Measurements from ENCODE around the gene THRAP3. TPM values are rescaled to one million over a fixed set of nuclear protein-coding genes. Genes with fewer than 3 reads are reported as not detected.
"Not testable (repeated sequence)": the region's sequence is repeated elsewhere in the genome, so short reads cannot be mapped to it uniquely, and the experiment has no call there.

THRAP3 gene
- total RNA-seq, 2 experiments from 2014 or later, result 128 to 133 TPM

- no peak for DNase-seq
- Mint-ChIP-seq H3K36me3 (ENCODE audit: low read depth) (no peaks in the 10 kb centered on the region), H3K27me3 (no peaks in the 10 kb centered on the region), H3K9me3 (no peaks in the 10 kb centered on the region), H3K4me3 (no peak overlapping the region), H3K27ac (no peak overlapping the region), H3K4me1 (peaks cover 4% of the 10 kb centered on the region)
- CTCF ChIA-PET, result no interaction called here
- POLR2A ChIA-PET, result no interaction called here
Observed at GRCh38 chr1:36217670-36218069, 6.6 kb upstream of the THRAP3 start.

- H3K4me3 Mint-ChIP-seq, CTCF ChIA-PET, H3K9me3 Mint-ChIP-seq, H3K27ac Mint-ChIP-seq, H3K27me3 Mint-ChIP-seq: not testable (repeated sequence)
- POLR2A ChIA-PET, result interaction anchor here (0.8 to 4.5 kb wide), 3 partner anchors 16 to 60 kb away, joined by 3 to 72 read pairs (median 26); no protein-coding TSS in a partner anchor
- Mint-ChIP-seq H3K36me3 (ENCODE audit: low read depth) (peaks cover 21% of the 10 kb centered on the region), H3K4me1 (peaks cover 25% of the 10 kb centered on the region)
- DNase-seq, result peak; percentile 17
Observed at GRCh38 chr1:36221901-36222300, 2.3 kb upstream of the THRAP3 start.

- ChIA-PET POLR2A (interaction anchor here (0.7 to 4.5 kb wide), 25 partner anchors 9 to 1256 kb away, joined by 3 to 72 read pairs (median 6); partner anchors contain the start of genes CLSPN, LSM10, MAP7D1 and SH3D21), CTCF (interaction anchor here (0.7 to 3.8 kb wide), 8 partner anchors 21 to 146 kb away, joined by 3 to 46 read pairs (median 4); partner anchors contain the start of gene TRAPPC3)
- Mint-ChIP-seq H3K36me3 (ENCODE audit: low read depth) (peaks cover 27% of the 10 kb centered on the region), H3K4me1 (peaks cover 29% of the 10 kb centered on the region), H3K4me3 (peak overlapping the region; percentile 94), H3K9me3 (no peaks in the 10 kb centered on the region), H3K27ac (peak overlapping the region; percentile 99), H3K27me3 (no peaks in the 10 kb centered on the region)
- no peak for DNase-seq
Observed at GRCh38 chr1:36222481-36223380, 1.5 kb upstream of the THRAP3 start.

GRCh38 chr1:36223381-36223995 lies 755 bp upstream of the THRAP3 start:
- H3K4me3 Mint-ChIP-seq, result peak overlapping the region; percentile 94
- ChIA-PET CTCF (interaction anchor here (0.6 to 3.8 kb wide), 14 partner anchors 11 to 248 kb away, joined by 3 to 46 read pairs (median 4); partner anchors contain the start of genes EVA1B and TRAPPC3), POLR2A (interaction anchor here (0.6 to 4.5 kb wide), 40 partner anchors 10 to 1255 kb away, joined by 3 to 72 read pairs (median 4); partner anchors contain the start of genes CLSPN, EVA1B, LSM10 and MAP7D1)
- peak; percentile 47 for DNase-seq
- no peaks in the 10 kb centered on the region for H3K27me3 Mint-ChIP-seq
- peak overlapping the region; percentile 99 for H3K27ac Mint-ChIP-seq
- peaks cover 27% of the 10 kb centered on the region for H3K36me3 Mint-ChIP-seq (ENCODE audit: low read depth)
- no peaks in the 10 kb centered on the region for H3K9me3 Mint-ChIP-seq
- H3K4me1 Mint-ChIP-seq, result peaks cover 32% of the 10 kb centered on the region

- H3K9me3 Mint-ChIP-seq, result no peaks in the 10 kb centered on the region
- H3K4me1 Mint-ChIP-seq, result peaks cover 32% of the 10 kb centered on the region
- H3K36me3 Mint-ChIP-seq (ENCODE audit: low read depth), result peaks cover 34% of the 10 kb centered on the region
- ChIA-PET POLR2A (interaction anchor here (0.6 to 4.5 kb wide), 38 partner anchors 9 to 1250 kb away, joined by 3 to 72 read pairs (median 4); partner anchors contain the start of genes ADPRS, CLSPN, EVA1B and LSM10), CTCF (interaction anchor here (0.6 to 3.8 kb wide), 16 partner anchors 10 to 195 kb away, joined by 3 to 46 read pairs (median 4); partner anchors contain the start of genes EVA1B, SH3D21 and TRAPPC3)
- DNase-seq, result no peak
- H3K4me3 Mint-ChIP-seq, result peak overlapping the region; percentile 94
- peak overlapping the region; percentile 99 for H3K27ac Mint-ChIP-seq
- H3K27me3 Mint-ChIP-seq, result no peaks in the 10 kb centered on the region
Observed at GRCh38 chr1:36224537-36225282, 467 bp downstream of the THRAP3 start.

GRCh38 chr1:36225283-36225899 lies 1.1 kb downstream of the THRAP3 start:
- H3K4me1 Mint-ChIP-seq, result peaks cover 32% of the 10 kb centered on the region
- CTCF ChIA-PET, result interaction anchor here (0.8 to 3.8 kb wide), 9 partner anchors 9 to 195 kb away, joined by 3 to 46 read pairs (median 4); partner anchors contain the start of genes SH3D21 and TRAPPC3
- H3K27me3 Mint-ChIP-seq, result no peaks in the 10 kb centered on the region
- no peaks in the 10 kb centered on the region for H3K9me3 Mint-ChIP-seq
- no peak for DNase-seq
- peaks cover 35% of the 10 kb centered on the region for H3K36me3 Mint-ChIP-seq (ENCODE audit: low read depth)
- H3K4me3 Mint-ChIP-seq, result peak overlapping the region; percentile 94
- POLR2A ChIA-PET, result interaction anchor here (1.2 to 4.5 kb wide), 17 partner anchors 9 to 456 kb away, joined by 3 to 72 read pairs (median 12); partner anchors contain the start of genes ADPRS, CLSPN, EVA1B and MAP7D1
- H3K27ac Mint-ChIP-seq, result peak overlapping the region; percentile 99

GRCh38 chr1:36230279-36230678 lies 6.0 kb downstream of the THRAP3 start:
- H3K27ac Mint-ChIP-seq, H3K9me3 Mint-ChIP-seq, H3K4me3 Mint-ChIP-seq, POLR2A ChIA-PET, CTCF ChIA-PET, H3K27me3 Mint-ChIP-seq, DNase-seq: not testable (repeated sequence)
- Mint-ChIP-seq H3K4me1 (peaks cover 44% of the 10 kb centered on the region), H3K36me3 (ENCODE audit: low read depth) (peaks cover 56% of the 10 kb centered on the region)

- Mint-ChIP-seq H3K27ac (no peak overlapping the region), H3K4me3 (no peak overlapping the region), H3K9me3 (no peaks in the 10 kb centered on the region), H3K27me3 (no peaks in the 10 kb centered on the region), H3K36me3 (ENCODE audit: low read depth) (peaks cover 49% of the 10 kb centered on the region), H3K4me1 (peaks cover 38% of the 10 kb centered on the region)
- DNase-seq, result no peak
- POLR2A ChIA-PET, result interaction anchor here (0.6 kb wide), 1 partner anchor 178 kb away, joined by 3 read pairs; no protein-coding TSS in a partner anchor
- CTCF ChIA-PET, result no interaction called here
Observed at GRCh38 chr1:36231191-36231590, 6.9 kb downstream of the THRAP3 start.

GRCh38 chr1:36232212-36233095 lies 8.2 kb downstream of the THRAP3 start:
- H3K36me3 Mint-ChIP-seq (ENCODE audit: low read depth), result peaks cover 45% of the 10 kb centered on the region
- H3K4me1 Mint-ChIP-seq, result peaks cover 33% of the 10 kb centered on the region
- H3K4me3 Mint-ChIP-seq, result no peak overlapping the region
- no peaks in the 10 kb centered on the region for H3K27me3 Mint-ChIP-seq
- ChIA-PET POLR2A (no interaction called here), CTCF (no interaction called here)
- no peak for DNase-seq
- no peak overlapping the region for H3K27ac Mint-ChIP-seq
- H3K9me3 Mint-ChIP-seq, result no peaks in the 10 kb centered on the region

GRCh38 chr1:36236302-36236701 lies 12.1 kb downstream of the THRAP3 start:
- Mint-ChIP-seq H3K9me3 (no peaks in the 10 kb centered on the region), H3K27me3 (no peaks in the 10 kb centered on the region), H3K27ac (peak overlapping the region; percentile 45), H3K36me3 (ENCODE audit: low read depth) (peaks cover 45% of the 10 kb centered on the region), H3K4me3 (no peak overlapping the region), H3K4me1 (peaks cover 28% of the 10 kb centered on the region)
- no peak for DNase-seq
- CTCF ChIA-PET, result interaction anchor here (1.1 to 1.2 kb wide), 2 partner anchors 11 to 86 kb away, joined by 3 read pairs; no protein-coding TSS in a partner anchor
- POLR2A ChIA-PET, result interaction anchor here (3.5 kb wide), 1 partner anchor 12 kb away, joined by 26 read pairs; the partner anchor contains the start of gene THRAP3

GRCh38 chr1:36238433-36238832 lies 14.2 kb downstream of the THRAP3 start:
- Mint-ChIP-seq H3K36me3 (ENCODE audit: low read depth) (peaks cover 47% of the 10 kb centered on the region), H3K4me1 (peaks cover 22% of the 10 kb centered on the region), H3K27ac (no peak overlapping the region), H3K4me3 (no peak overlapping the region), H3K27me3 (no peaks in the 10 kb centered on the region), H3K9me3 (no peaks in the 10 kb centered on the region)
- DNase-seq, result no peak
- ChIA-PET CTCF (interaction anchor here (0.6 kb wide), 1 partner anchor 487 kb away, joined by 3 read pairs; no protein-coding TSS in a partner anchor), POLR2A (interaction anchor here (3.5 kb wide), 1 partner anchor 15 kb away, joined by 26 read pairs; the partner anchor contains the start of gene THRAP3)
